Measurements from ENCODE around the gene JMJD1C. TPM values are rescaled to one million over a fixed set of nuclear protein-coding genes. Genes with fewer than 3 reads are reported as not detected.

Gene JMJD1C
- total RNA-seq, 6 experiments from 2014 or later, result 29.6 to 53.3 (median 38.2) TPM

- intact Hi-C loops (cut with DNase I), result no loop called here
- TF ChIP-seq POLR2A (IDR thresholded peaks at IDR 0.05) (no peak), CTCF (IDR thresholded peaks at IDR 0.05) (no peak)
- no peaks in the 10 kb centered on the region for H3K36me3 ChIP-seq
- no peaks in the 10 kb centered on the region for H3K9me3 ChIP-seq
- no peaks in the 10 kb centered on the region for H3K27me3 ChIP-seq
- no peak overlapping the region for H3K4me3 ChIP-seq
- H3K27ac ChIP-seq, result no peak overlapping the region
- H3K4me1 ChIP-seq, result peaks cover 0 to 13% (median 3%) of the 10 kb centered on the region in 4 donors
- WGBS (ENCODE audit: insufficient coverage, low coverage, low lambda C conversion rate, missing lambda C conversion rate), result 54% methylated on average over 2 of the region's 2 CpGs
- no peak for ATAC-seq
- no peak for DNase-seq
Measured at GRCh38 chr10:63161592-63161991, 304.2 kb downstream of the JMJD1C start.

- intact Hi-C loops (cut with DNase I), result loop anchor here in 1 of 2 donors (10.0 kb wide), 2 partner anchors 163 to 563 kb away; no protein-coding TSS in a partner anchor
- Histone ChIP-seq H3K36me3 (peaks cover 0 to 20% (median 8%) of the 10 kb centered on the region in 4 donors), H3K27me3 (no peaks in the 10 kb centered on the region), H3K4me3 (no peak overlapping the region), H3K9me3 (no peaks in the 10 kb centered on the region), H3K4me1 (no peaks in the 10 kb centered on the region), H3K27ac (no peak overlapping the region)
- DNase-seq, result peak in 1 of 3 donors; percentile 53
- TF ChIP-seq CTCF (IDR thresholded peaks at IDR 0.05) (peak; percentile 77 to 88 (median 82)), POLR2A (IDR thresholded peaks at IDR 0.05) (no peak)
- WGBS (ENCODE audit: insufficient coverage, low coverage, low lambda C conversion rate, missing lambda C conversion rate), result 50% methylated on average over 3 of the region's 3 CpGs
- peak; percentile 91 to 95 (median 94) for ATAC-seq
Measured at GRCh38 chr10:63157845-63158624, 307.7 kb downstream of the JMJD1C start.

GRCh38 chr10:63156236-63156635, 309.5 kb downstream of the JMJD1C start:
- Histone ChIP-seq H3K36me3 (peaks cover 0 to 31% (median 18%) of the 10 kb centered on the region in 4 donors), H3K4me3 (no peak overlapping the region), H3K4me1 (no peaks in the 10 kb centered on the region), H3K9me3 (no peaks in the 10 kb centered on the region), H3K27ac (no peak overlapping the region), H3K27me3 (no peaks in the 10 kb centered on the region)
- intact Hi-C loops (cut with DNase I), result loop anchor here in 1 of 2 donors (10.0 kb wide), 2 partner anchors 161 to 561 kb away; no protein-coding TSS in a partner anchor
- WGBS (ENCODE audit: insufficient coverage, low coverage, low lambda C conversion rate, missing lambda C conversion rate), result 67% methylated on average over 2 of the region's 2 CpGs
- ATAC-seq (no peak), DNase-seq (no peak)
- TF ChIP-seq POLR2A (IDR thresholded peaks at IDR 0.05) (no peak), CTCF (IDR thresholded peaks at IDR 0.05) (no peak)

GRCh38 chr10:63155388-63156020, 310.3 kb downstream of the JMJD1C start:
- no peaks in the 10 kb centered on the region for H3K4me1 ChIP-seq
- no peak for DNase-seq
- no peak overlapping the region for H3K27ac ChIP-seq
- peak in 1 of 4 donors; percentile 34 for ATAC-seq
- intact Hi-C loops (cut with DNase I), result loop anchor here in 1 of 2 donors (10.0 kb wide), 2 partner anchors 161 to 561 kb away; no protein-coding TSS in a partner anchor
- H3K36me3 ChIP-seq, result peaks cover 0 to 31% (median 18%) of the 10 kb centered on the region in 4 donors
- H3K27me3 ChIP-seq, result no peaks in the 10 kb centered on the region
- no peak overlapping the region for H3K4me3 ChIP-seq
- H3K9me3 ChIP-seq, result no peaks in the 10 kb centered on the region
- 82% methylated on average over 5 of the region's 8 CpGs for WGBS (ENCODE audit: insufficient coverage, low coverage, low lambda C conversion rate, missing lambda C conversion rate)
- TF ChIP-seq CTCF (IDR thresholded peaks at IDR 0.05), result no peak
- no peak for TF ChIP-seq POLR2A (IDR thresholded peaks at IDR 0.05)
